HG02763 (cell line): ENCODE results near the gene PRKG1.
A peak's percentile ranks its signal among the peaks of the same experiment; 100 is the strongest.
"Not testable (repeated sequence)": the region's sequence is repeated elsewhere in the genome, so short reads cannot be mapped to it uniquely, and the experiment has no call there.

Experiments used
- ATAC-seq: cut with Tn5 transposase; IDR thresholded peaks from one replicate; pipeline ENCODE4 v1.9.1; 2021; ENCODE audit warnings: mild to moderate bottlenecking, moderate library complexity; ENCODE audit not compliant: unreplicated experiment

Gene PRKG1

GRCh38 chr10:51675088-51675487 lies 600.8 kb downstream of the PRKG1 start:
- ATAC-seq, result no peak

- no peak for ATAC-seq
Measured at GRCh38 chr10:51679841-51680240, 605.6 kb downstream of the PRKG1 start.

GRCh38 chr10:51683031-51683691 lies 608.9 kb downstream of the PRKG1 start:
- no peak for ATAC-seq

GRCh38 chr10:51685768-51686167 lies 611.5 kb downstream of the PRKG1 start:
- ATAC-seq, result no peak

- ATAC-seq, result no peak
Measured at GRCh38 chr10:51687296-51687695, 613.0 kb downstream of the PRKG1 start.

- ATAC-seq, result not testable (repeated sequence)
Measured at GRCh38 chr10:51688826-51689225, 614.5 kb downstream of the PRKG1 start.

- ATAC-seq, result no peak
Measured at GRCh38 chr10:51689536-51689935, 615.2 kb downstream of the PRKG1 start.

GRCh38 chr10:51691135-51691534 lies 616.8 kb downstream of the PRKG1 start:
- ATAC-seq, result no peak

GRCh38 chr10:51694086-51694768 lies 619.9 kb downstream of the PRKG1 start:
- ATAC-seq, result no peak

GRCh38 chr10:51696251-51696650 lies 622.0 kb downstream of the PRKG1 start:
- ATAC-seq, result no peak

GRCh38 chr10:51698473-51699063 lies 624.3 kb downstream of the PRKG1 start:
- no peak for ATAC-seq

- ATAC-seq, result peak; percentile 25
Measured at GRCh38 chr10:51699145-51699474, 624.8 kb downstream of the PRKG1 start.

- peak; percentile 92 for ATAC-seq
Measured at GRCh38 chr10:51699475-51700227, 625.4 kb downstream of the PRKG1 start, which contains the start of gene CSTF2T. Gene CSTF2T, minus strand, starts transcription at chr10:51699595. Its CDS starts 46 bp downstream, at chr10:51699549.

- no peak for ATAC-seq
Measured at GRCh38 chr10:51700228-51700817, 626.0 kb downstream of the PRKG1 start.

GRCh38 chr10:51705774-51706173 lies 631.5 kb downstream of the PRKG1 start:
- ATAC-seq, result no peak

GRCh38 chr10:51706225-51706624 lies 631.9 kb downstream of the PRKG1 start:
- no peak for ATAC-seq

- ATAC-seq, result no peak
Measured at GRCh38 chr10:51707392-51707791, 633.1 kb downstream of the PRKG1 start.

GRCh38 chr10:51707821-51708424 lies 633.6 kb downstream of the PRKG1 start:
- no peak for ATAC-seq

- ATAC-seq, result no peak
Measured at GRCh38 chr10:51708609-51709008, 634.3 kb downstream of the PRKG1 start.

- ATAC-seq, result no peak
Measured at GRCh38 chr10:51709324-51709972, 635.2 kb downstream of the PRKG1 start.
